HepG2 (cell line): ENCODE measurements around the gene CAPN8. TPM values are rescaled to one million over a fixed set of nuclear protein-coding genes. Genes with fewer than 3 reads are reported as not detected.

ENCODE experiments used
- ATF2 ChIP-seq: sonication (generic); formaldehyde crosslinking; IDR thresholded peaks from 2 replicates; pipeline ENCODE4 v1.4.0; 2020; ENCODE audit warnings: missing genetic modification reagents
- BATF2 ChIP-seq: sonication (generic); formaldehyde crosslinking; IDR thresholded peaks from 2 replicates; pipeline ENCODE4 v1.8.0; 2022; ENCODE audit warnings: mild to moderate bottlenecking, missing genetic modification reagents, moderate library complexity
- CSRNP2 ChIP-seq: sonication (generic); formaldehyde crosslinking; conservative IDR thresholded peaks from 2 replicates; pipeline ENCODE4 v1.8.0; 2022; ENCODE audit warnings: low read depth, missing genetic modification reagents
- HOXA7 ChIP-seq: sonication (generic); formaldehyde crosslinking; IDR thresholded peaks from 2 replicates; pipeline ENCODE4 v1.8.1; 2022; ENCODE audit warnings: mild to moderate bottlenecking, missing genetic modification reagents, moderate library complexity
- MAFF ChIP-seq: IDR thresholded peaks from 2 replicates; pipeline ENCODE4 v1.6.1; 2011; ENCODE audit warnings: low read depth, low read length, improper control_type of control experiment
- SIN3A ChIP-seq: IDR thresholded peaks from 2 replicates; pipeline ENCODE4 v1.6.1; 2011; ENCODE audit warnings: low read depth, mild to moderate bottlenecking, control low read depth, low read length, borderline replicate concordance
- SPEN ChIP-seq: sonication (generic); formaldehyde crosslinking; IDR thresholded peaks from 2 replicates; pipeline ENCODE4 v1.5.1; 2020; ENCODE audit warnings: low read depth, mild to moderate bottlenecking, missing genetic modification reagents
- ZFP91 ChIP-seq: sonication (generic); formaldehyde crosslinking; IDR thresholded peaks from 2 replicates; pipeline ENCODE4 v1.9.0; 2022; ENCODE audit warnings: missing genetic modification reagents, mild to moderate bottlenecking, borderline replicate concordance
- ZMAT5 ChIP-seq: sonication (generic); formaldehyde crosslinking; IDR thresholded peaks from 2 replicates; pipeline ENCODE4 v1.5.0; 2020; ENCODE audit warnings: mild to moderate bottlenecking, low read depth, missing genetic modification reagents, borderline replicate concordance
- ZNF687 ChIP-seq: sonication (generic); formaldehyde crosslinking; IDR thresholded peaks from 2 replicates; pipeline ENCODE4 v1.5.1; 2020; ENCODE audit warnings: mild to moderate bottlenecking, missing genetic modification reagents, moderate library complexity
- ZSCAN5A ChIP-seq: sonication (generic); formaldehyde crosslinking; IDR thresholded peaks from 2 replicates; pipeline ENCODE4 v1.8.0; 2022; ENCODE audit warnings: mild to moderate bottlenecking, missing genetic modification reagents, borderline replicate concordance
- polyA plus RNA-seq, 8 experiments: library from polyadenylated mRNA; depleted of rRNA in 3 of 8; stranded (reverse) in 7 of 8; unstranded in 1 of 8; fragments of >200 nt; fragmentation: Illumina TruSeq in 4 of 8; extraction: Trizol in 4 of 8; gene quantifications; 2 replicates each; pipeline versions ENCODE4 v1.2.1 to v1.2.3, GENCODE V29; 2011 to 2016; ENCODE audit warnings: low read depth in 4 of 8, missing spikeins in 1 of 8, mixed read lengths in 1 of 8; ENCODE audit not compliant: insufficient read depth in 1 of 8
- total RNA-seq, 5 experiments: library from RNA; depleted of rRNA; stranded (reverse); fragments of >200 nt; fragmentation: Illumina TruSeq; extraction: Trizol; gene quantifications; 2 replicates each; pipeline ENCODE4 v1.2.3, GENCODE V29; 2016; ENCODE audit warnings: low read depth in 1 of 5

The CAPN8 gene
- total and polyA plus RNA-seq, 2 of the 13 experiments (the other 11 are each of a cell fraction or from before 2014, with no cell fraction given) = 0.20 to 0.25 TPM

- no peak for TF ChIP-seq BATF2
- peak; percentile 73 for TF ChIP-seq ZNF687 (CRISPR knock-in tag)
- no peak for TF ChIP-seq HOXA7 (CRISPR knock-in tag)
- TF ChIP-seq ZFP91 (CRISPR knock-in tag) = no peak
- peak; percentile 21; the same call in 1 of the 2 replicates for TF ChIP-seq SIN3A
- TF ChIP-seq MAFF = no peak
- no peak for TF ChIP-seq ZMAT5 (CRISPR knock-in tag)
- no peak for TF ChIP-seq ATF2 (CRISPR knock-in tag)
- TF ChIP-seq CSRNP2 (CRISPR knock-in tag) = no peak
- TF ChIP-seq SPEN (CRISPR knock-in tag) = peak; percentile 34; the same call in 1 of the 2 replicates
- TF ChIP-seq ZSCAN5A = no peak
Observed at GRCh38 chr1:223712194-223712849, 46.8 kb upstream of the CAPN8 start, which contains the start of gene CAPN2 (continued).
